Hepatocyte (in vitro differentiated cells): ENCODE measurements around the gene NXPH1.

ENCODE experiments used
- EZH2 ChIP-seq: fragments of 200-600 bp; sonication (generic); IDR thresholded peaks from 2 replicates; pipeline ENCODE4 v1.6.1; 2016; ENCODE audit warnings: antibody characterized with exemption, mild to moderate bottlenecking, borderline replicate concordance
- EZH2phosphoT487 ChIP-seq: fragments of 200-600 bp; sonication (generic); IDR thresholded peaks from one replicate; pipeline ENCODE4 v1.6.1; 2018; ENCODE audit warnings: antibody characterized with exemption, mild to moderate bottlenecking, low read depth, moderate library complexity; ENCODE audit not compliant: unreplicated experiment, severe bottlenecking
- TF ChIP-seq, protein P1 (sequence below): fragments of 200-600 bp; sonication (generic); IDR thresholded peaks from 2 replicates; pipeline ENCODE4 v1.5.1; 2016; ENCODE audit warnings: antibody characterized with exemption, mild to moderate bottlenecking; ENCODE audit not compliant: poor library complexity

DNA sequence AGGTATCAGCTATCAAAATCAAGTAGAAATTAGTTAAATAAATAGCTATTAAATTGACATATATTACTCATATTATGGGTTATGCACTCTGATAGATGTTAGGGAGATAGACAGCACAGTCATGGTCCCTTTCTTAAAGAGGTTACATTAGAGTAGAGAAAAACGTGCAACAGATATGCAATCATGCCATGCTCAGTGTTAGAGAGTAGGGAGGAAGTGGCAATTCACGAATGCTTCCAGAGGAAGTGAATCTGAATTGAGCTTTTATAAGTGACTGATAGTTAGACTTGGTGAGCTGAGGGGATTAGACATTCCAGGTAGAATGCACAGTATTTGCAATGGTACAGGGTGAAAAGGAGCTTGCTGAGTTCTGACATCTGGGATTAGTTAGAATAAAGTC is 349.8 kb downstream of the NXPH1 start:
- TF ChIP-seq EZH2 = no peak
- TF ChIP-seq, protein P1, sequence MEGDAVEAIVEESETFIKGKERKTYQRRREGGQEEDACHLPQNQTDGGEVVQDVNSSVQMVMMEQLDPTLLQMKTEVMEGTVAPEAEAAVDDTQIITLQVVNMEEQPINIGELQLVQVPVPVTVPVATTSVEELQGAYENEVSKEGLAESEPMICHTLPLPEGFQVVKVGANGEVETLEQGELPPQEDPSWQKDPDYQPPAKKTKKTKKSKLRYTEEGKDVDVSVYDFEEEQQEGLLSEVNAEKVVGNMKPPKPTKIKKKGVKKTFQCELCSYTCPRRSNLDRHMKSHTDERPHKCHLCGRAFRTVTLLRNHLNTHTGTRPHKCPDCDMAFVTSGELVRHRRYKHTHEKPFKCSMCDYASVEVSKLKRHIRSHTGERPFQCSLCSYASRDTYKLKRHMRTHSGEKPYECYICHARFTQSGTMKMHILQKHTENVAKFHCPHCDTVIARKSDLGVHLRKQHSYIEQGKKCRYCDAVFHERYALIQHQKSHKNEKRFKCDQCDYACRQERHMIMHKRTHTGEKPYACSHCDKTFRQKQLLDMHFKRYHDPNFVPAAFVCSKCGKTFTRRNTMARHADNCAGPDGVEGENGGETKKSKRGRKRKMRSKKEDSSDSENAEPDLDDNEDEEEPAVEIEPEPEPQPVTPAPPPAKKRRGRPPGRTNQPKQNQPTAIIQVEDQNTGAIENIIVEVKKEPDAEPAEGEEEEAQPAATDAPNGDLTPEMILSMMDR = no peak
- TF ChIP-seq EZH2phosphoT487 = no peak
